Measurements from ENCODE around the gene GGT7.
A peak's percentile ranks its signal among the peaks of the same experiment; 100 is the strongest.

Gene GGT7

GRCh38 chr20:34894723-34895122, 22.1 kb upstream of the GGT7 start:
- DNase-seq (ENCODE audit: low read depth), result no peak
- TF ChIP-seq MYC (IDR thresholded peaks at IDR 0.05; ENCODE audit: low read depth, low read length), result no peak
- TF ChIP-seq, protein P1, sequence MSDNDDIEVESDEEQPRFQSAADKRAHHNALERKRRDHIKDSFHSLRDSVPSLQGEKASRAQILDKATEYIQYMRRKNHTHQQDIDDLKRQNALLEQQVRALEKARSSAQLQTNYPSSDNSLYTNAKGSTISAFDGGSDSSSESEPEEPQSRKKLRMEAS (IDR thresholded peaks at IDR 0.05; ENCODE audit: low read depth, low read length), result no peak
- H3K4me3 ChIP-seq (ENCODE audit: low read depth, low read length), result no peak overlapping the region

GRCh38 chr20:34892671-34893070, 20.0 kb upstream of the GGT7 start:
- TF ChIP-seq MYC (IDR thresholded peaks at IDR 0.05; ENCODE audit: low read depth, low read length) (no peak), POLR2A (IDR thresholded peaks at IDR 0.05; ENCODE audit: extremely low read depth, insufficient read length) (no peak)
- TF ChIP-seq, protein P1 (IDR thresholded peaks at IDR 0.05; ENCODE audit: low read depth, low read length), result no peak
- TF ChIP-seq, protein P2, sequence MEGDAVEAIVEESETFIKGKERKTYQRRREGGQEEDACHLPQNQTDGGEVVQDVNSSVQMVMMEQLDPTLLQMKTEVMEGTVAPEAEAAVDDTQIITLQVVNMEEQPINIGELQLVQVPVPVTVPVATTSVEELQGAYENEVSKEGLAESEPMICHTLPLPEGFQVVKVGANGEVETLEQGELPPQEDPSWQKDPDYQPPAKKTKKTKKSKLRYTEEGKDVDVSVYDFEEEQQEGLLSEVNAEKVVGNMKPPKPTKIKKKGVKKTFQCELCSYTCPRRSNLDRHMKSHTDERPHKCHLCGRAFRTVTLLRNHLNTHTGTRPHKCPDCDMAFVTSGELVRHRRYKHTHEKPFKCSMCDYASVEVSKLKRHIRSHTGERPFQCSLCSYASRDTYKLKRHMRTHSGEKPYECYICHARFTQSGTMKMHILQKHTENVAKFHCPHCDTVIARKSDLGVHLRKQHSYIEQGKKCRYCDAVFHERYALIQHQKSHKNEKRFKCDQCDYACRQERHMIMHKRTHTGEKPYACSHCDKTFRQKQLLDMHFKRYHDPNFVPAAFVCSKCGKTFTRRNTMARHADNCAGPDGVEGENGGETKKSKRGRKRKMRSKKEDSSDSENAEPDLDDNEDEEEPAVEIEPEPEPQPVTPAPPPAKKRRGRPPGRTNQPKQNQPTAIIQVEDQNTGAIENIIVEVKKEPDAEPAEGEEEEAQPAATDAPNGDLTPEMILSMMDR (IDR thresholded peaks at IDR 0.05; ENCODE audit: low read depth, low read length), result no peak
- no peak for DNase-seq (ENCODE audit: low read depth)

DNA sequence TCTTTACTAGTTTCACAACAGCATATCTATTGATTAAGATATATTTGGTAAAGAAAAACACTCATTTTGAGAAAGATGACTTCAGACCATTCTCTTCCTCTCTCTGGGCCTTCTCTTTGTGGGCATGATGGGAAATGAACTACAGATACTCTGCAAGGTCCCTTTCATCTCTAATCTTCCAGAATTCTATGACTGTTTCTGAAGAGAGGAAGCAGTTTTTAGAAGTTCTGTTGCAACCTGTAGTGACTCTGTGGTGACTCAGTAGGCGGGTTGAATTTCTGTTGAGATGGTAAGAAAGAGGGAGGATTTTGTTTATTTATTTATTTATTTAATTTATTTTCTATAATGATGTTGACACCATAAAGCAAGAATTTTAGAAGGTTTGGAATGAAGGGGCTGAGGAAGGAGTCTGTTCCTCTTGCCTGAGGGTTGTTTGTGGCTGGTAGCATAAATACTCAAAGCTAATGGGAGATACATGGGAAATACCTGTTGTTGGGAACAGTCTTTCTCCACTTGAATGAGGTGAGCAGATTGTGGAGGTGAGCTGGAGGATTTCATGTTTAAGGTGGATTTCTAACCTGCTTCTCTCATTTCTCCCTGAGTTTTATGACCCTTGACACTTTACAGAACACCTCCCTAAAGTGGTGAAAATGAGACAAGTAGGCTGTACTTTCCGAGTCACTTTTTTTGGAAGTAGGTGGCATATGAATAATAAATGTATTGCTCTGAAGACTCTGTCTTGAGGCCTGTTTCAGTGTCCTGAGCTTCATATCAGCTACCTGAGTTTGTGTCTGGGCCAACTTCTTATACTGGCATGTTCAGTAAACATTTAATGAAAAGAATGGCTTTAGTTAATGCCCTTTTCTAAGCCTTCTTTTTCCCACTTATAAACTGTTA, 18.8 kb upstream of the GGT7 start:
- TF ChIP-seq, protein P2 (IDR thresholded peaks at IDR 0.05; ENCODE audit: low read depth, low read length), result no peak
- TF ChIP-seq, protein P1 (IDR thresholded peaks at IDR 0.05; ENCODE audit: low read depth, low read length), result no peak
- no peak for TF ChIP-seq MYC (IDR thresholded peaks at IDR 0.05; ENCODE audit: low read depth, low read length)
- TF ChIP-seq POLR2A (IDR thresholded peaks at IDR 0.05; ENCODE audit: extremely low read depth, insufficient read length), result no peak
- peak; percentile 88 for DNase-seq (ENCODE audit: low read depth)

More at GRCh38 chr20:34892671-34893070, 20.0 kb upstream of the GGT7 start:
- no peak overlapping the region for H3K4me3 ChIP-seq (ENCODE audit: low read depth, low read length)

GRCh38 chr20:34888468-34888867, 15.8 kb upstream of the GGT7 start:
- TF ChIP-seq, protein P1 (IDR thresholded peaks at IDR 0.05; ENCODE audit: low read depth, low read length), result no peak
- TF ChIP-seq POLR2A (IDR thresholded peaks at IDR 0.05; ENCODE audit: extremely low read depth, insufficient read length) (no peak), MYC (IDR thresholded peaks at IDR 0.05; ENCODE audit: low read depth, low read length) (no peak)
- TF ChIP-seq, protein P2 (IDR thresholded peaks at IDR 0.05; ENCODE audit: low read depth, low read length), result no peak
- DNase-seq (ENCODE audit: low read depth), result no peak
- no peak overlapping the region for H3K4me3 ChIP-seq (ENCODE audit: low read depth, low read length)

More for the DNA sequence above, 18.8 kb upstream of the GGT7 start:
- no peak overlapping the region for H3K4me3 ChIP-seq (ENCODE audit: low read depth, low read length)

GRCh38 chr20:34887023-34887422, 14.4 kb upstream of the GGT7 start:
- no peak overlapping the region for H3K4me3 ChIP-seq (ENCODE audit: low read depth, low read length)
- TF ChIP-seq MYC (IDR thresholded peaks at IDR 0.05; ENCODE audit: low read depth, low read length) (no peak), POLR2A (IDR thresholded peaks at IDR 0.05; ENCODE audit: extremely low read depth, insufficient read length) (no peak)
- TF ChIP-seq, protein P1 (IDR thresholded peaks at IDR 0.05; ENCODE audit: low read depth, low read length), result no peak
- TF ChIP-seq, protein P2 (IDR thresholded peaks at IDR 0.05; ENCODE audit: low read depth, low read length), result no peak
- DNase-seq (ENCODE audit: low read depth), result no peak

DNA sequence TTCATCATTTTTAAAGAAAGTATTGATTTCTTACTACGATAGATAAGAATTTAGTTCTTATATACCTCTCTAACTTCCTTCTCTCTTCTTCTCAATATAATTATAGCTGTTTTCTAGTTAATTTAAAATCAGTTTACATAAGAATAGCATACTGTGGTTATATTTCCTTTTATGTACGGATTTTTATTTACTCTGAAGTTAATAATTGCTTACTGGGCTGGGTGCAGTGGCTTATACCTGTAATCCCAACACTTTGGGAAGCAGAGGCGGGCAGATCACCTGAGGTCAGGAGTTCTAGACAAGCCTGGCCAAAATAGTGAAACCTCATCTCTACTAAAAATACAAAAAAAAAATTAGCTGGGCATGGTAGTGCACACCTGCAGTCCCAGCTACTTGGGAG, 13.5 kb upstream of the GGT7 start:
- TF ChIP-seq, protein P1 (IDR thresholded peaks at IDR 0.05; ENCODE audit: low read depth, low read length), result no peak
- TF ChIP-seq MYC (IDR thresholded peaks at IDR 0.05; ENCODE audit: low read depth, low read length), result no peak
- TF ChIP-seq, protein P2 (IDR thresholded peaks at IDR 0.05; ENCODE audit: low read depth, low read length), result no peak
- no peak for TF ChIP-seq POLR2A (IDR thresholded peaks at IDR 0.05; ENCODE audit: extremely low read depth, insufficient read length)
- DNase-seq (ENCODE audit: low read depth), result no peak
- H3K4me3 ChIP-seq (ENCODE audit: low read depth, low read length), result no peak overlapping the region

Measured in NB4 (cell line).